ENCODE results near the gene CD99. TPM values are rescaled to one million over a fixed set of nuclear protein-coding genes. Genes with fewer than 3 reads are reported as not detected.

The CD99 gene
- total and polyA plus RNA-seq, 9 of the 15 experiments (the other 6 are each of a cell fraction or from before 2014, with no cell fraction given): 5.0 to 55.3 (median 34.5) TPM

GRCh38 chrX:2657532-2658113 is 33.5 kb upstream of the CD99 start:
- intact Hi-C loops (cut with micrococcal nuclease): no loop called here

More at GRCh38 chrX:2657532-2658113, 33.5 kb upstream of the CD99 start:
- no peaks in the 10 kb centered on the region for H4K20me1 ChIP-seq (replicated peaks; ENCODE audit: control insufficient read depth, insufficient read depth, low read length)
- no peaks in the 10 kb centered on the region for H3K9me3 ChIP-seq (replicated peaks; ENCODE audit: control insufficient read depth, insufficient read depth, low read depth, low read length)
- H3K79me2 ChIP-seq (ENCODE audit: control insufficient read depth, insufficient read depth, low read length): no peaks in the 10 kb centered on the region
- no peaks in the 10 kb centered on the region for H3K9me1 ChIP-seq (ENCODE audit: control insufficient read depth, insufficient read depth, low read length)
- TF ChIP-seq ZNF212 (CRISPR knock-in tag; IDR thresholded peaks at IDR 0.05) (no peak), SMAD4 (CRISPR knock-in tag; conservative IDR thresholded peaks at IDR 0.05) (no peak), HLTF (IDR thresholded peaks at IDR 0.05) (no peak), CGGBP1 (CRISPR knock-in tag; IDR thresholded peaks at IDR 0.05) (no peak), COPS2 (conservative IDR thresholded peaks at IDR 0.05) (no peak), CBFB (CRISPR knock-in tag; IDR thresholded peaks at IDR 0.05) (no peak), KAT2B (IDR thresholded peaks at IDR 0.05; ENCODE audit: low read depth, low read length) (no peak), FOXJ2 (tag; IDR thresholded peaks at IDR 0.05) (no peak), FOXO4 (CRISPR knock-in tag; IDR thresholded peaks at IDR 0.05) (no peak), KDM5B (IDR thresholded peaks at IDR 0.05; ENCODE audit: insufficient replicate concordance, low read depth, low read length) (no peak)
- 32% methylated on average over 6 of the region's 6 CpGs for WGBS (ENCODE audit: insufficient coverage, low coverage, missing lambda C conversion rate)
- FAIRE-seq: no peak
- no peak for DNase-seq (ENCODE audit: extremely low read depth in 1 of 4, low spot score in 3 of 4)
- no peak overlapping the region for H3K4me3 ChIP-seq
- no peak for ATAC-seq
- no peak overlapping the region for H2AFZ ChIP-seq (ENCODE audit: low read depth, low read length)
- no peaks in the 10 kb centered on the region for H3K4me1 ChIP-seq (replicated peaks in 1 of 2; ENCODE audit: control insufficient read depth in 2 of 2, insufficient read depth in 2 of 2, low read length in 2 of 2)
- in situ Hi-C loops (cut with MboI): no loop called here
- ChIA-PET CTCF (ENCODE audit: low intra/inter-chr PET ratio) (no interaction called here), POLR2A (no interaction called here)
- no peak overlapping the region for H3K4me2 ChIP-seq (ENCODE audit: insufficient read depth, low read length)
- BruUV-seq (replicated peaks): no TSS peak
- no peaks in the 10 kb centered on the region for H3K27me3 ChIP-seq (ENCODE audit: control insufficient read depth in 2 of 2, insufficient read depth in 2 of 2, low read length in 2 of 2)
- no peak overlapping the region for H3K9ac ChIP-seq (ENCODE audit: insufficient read depth in 1 of 2, low read depth in 2 of 2, low read length in 2 of 2)
- no peak overlapping the region for H3K27ac ChIP-seq (ENCODE audit: extremely low read depth, low read depth, low read length)
- H3K36me3 ChIP-seq (ENCODE audit: control insufficient read depth, insufficient read depth, low read length): no peaks in the 10 kb centered on the region
